ENCODE results near the gene GPR171.

- TF ChIP-seq, protein P1, sequence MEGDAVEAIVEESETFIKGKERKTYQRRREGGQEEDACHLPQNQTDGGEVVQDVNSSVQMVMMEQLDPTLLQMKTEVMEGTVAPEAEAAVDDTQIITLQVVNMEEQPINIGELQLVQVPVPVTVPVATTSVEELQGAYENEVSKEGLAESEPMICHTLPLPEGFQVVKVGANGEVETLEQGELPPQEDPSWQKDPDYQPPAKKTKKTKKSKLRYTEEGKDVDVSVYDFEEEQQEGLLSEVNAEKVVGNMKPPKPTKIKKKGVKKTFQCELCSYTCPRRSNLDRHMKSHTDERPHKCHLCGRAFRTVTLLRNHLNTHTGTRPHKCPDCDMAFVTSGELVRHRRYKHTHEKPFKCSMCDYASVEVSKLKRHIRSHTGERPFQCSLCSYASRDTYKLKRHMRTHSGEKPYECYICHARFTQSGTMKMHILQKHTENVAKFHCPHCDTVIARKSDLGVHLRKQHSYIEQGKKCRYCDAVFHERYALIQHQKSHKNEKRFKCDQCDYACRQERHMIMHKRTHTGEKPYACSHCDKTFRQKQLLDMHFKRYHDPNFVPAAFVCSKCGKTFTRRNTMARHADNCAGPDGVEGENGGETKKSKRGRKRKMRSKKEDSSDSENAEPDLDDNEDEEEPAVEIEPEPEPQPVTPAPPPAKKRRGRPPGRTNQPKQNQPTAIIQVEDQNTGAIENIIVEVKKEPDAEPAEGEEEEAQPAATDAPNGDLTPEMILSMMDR (conservative IDR thresholded peaks at IDR 0.05): no peak
- TF ChIP-seq ZFX (IDR thresholded peaks at IDR 0.05): no peak
These were observed 33.3 kb upstream of the GPR171 start for GRCh38 chr3:151236316-151236715.
